GM21447 (cell line): ENCODE results near the gene TMEM174.

ENCODE experiments used
- ATAC-seq: cut with Tn5 transposase; IDR thresholded peaks from one replicate; pipeline ENCODE4 v1.9.1; 2021; ENCODE audit not compliant: unreplicated experiment

Gene TMEM174

DNA sequence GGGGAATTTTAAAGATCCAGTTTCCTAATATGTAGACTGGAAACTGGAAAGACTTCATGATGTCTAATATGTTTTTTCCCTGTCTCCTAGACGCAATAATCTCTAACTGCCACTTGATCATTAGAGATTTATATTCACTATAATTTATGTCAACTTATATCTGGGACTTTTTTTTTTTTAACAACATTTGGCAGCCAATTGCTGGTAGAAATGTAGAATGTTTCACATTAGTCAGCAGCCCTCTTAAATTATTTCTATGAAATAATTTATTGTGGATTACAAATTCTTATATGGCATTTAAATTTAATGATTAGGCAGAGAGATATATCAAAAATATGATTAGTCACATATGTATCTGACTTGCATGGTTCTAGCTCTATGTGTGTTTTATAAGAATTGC lies 48.2 kb downstream of the TMEM174 start:
- no peak for ATAC-seq

DNA sequence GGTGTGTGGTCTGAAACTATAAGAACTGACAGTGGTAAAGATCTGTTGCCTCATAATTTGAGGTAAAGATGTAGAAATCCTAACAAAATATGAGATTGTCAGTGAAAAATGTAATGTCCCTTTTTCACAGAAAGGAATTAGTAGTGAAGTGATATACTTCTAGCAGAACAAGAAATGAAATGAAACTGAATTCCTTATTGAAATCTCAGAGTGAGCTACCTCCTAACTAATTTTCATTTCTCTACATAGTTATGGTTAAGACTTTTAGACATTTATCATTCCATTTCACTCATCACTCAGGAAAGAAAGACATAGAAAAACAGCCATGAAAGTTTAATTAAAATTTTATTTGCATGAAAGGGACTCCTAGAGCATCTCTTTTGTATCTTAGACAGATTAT lies 48.7 kb downstream of the TMEM174 start:
- ATAC-seq, result no peak

DNA sequence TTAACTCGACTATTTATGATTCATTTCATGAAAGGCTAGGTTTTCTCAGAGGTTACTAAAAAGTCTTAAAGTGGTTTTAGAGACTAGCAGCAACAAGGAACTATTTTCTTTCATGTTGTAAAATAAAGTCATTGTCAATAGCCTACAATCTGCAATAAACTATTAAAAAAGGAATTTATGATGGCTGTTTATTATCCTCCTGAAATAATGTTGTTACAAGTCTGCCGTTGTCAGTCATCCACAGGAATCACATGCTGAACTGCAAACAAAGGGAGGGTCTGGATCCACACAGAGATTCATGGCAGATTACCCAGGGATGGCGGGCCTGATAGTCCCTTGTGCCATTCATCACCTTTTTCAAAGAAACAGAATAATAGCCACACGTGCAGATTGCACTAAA lies 49.2 kb downstream of the TMEM174 start:
- no peak for ATAC-seq
